AG04450 (cell line): ENCODE data around the gene SYVN1. TPM values are rescaled to one million over a fixed set of nuclear protein-coding genes. Genes with fewer than 3 reads are reported as not detected.

ENCODE experiments used
- CTCF ChIA-PET: fragments of 300-600, 350-600 bp; formaldehyde crosslinking; extraction: SDS; loops from one replicate; lab custom pipeline; 2022; ENCODE audit warnings: antibody characterized with exemption, inconsistent platforms; lab: Charles Lee
- POLR2A ChIA-PET: fragments of 350-600 bp; formaldehyde crosslinking; extraction: SDS; loops from one replicate; lab custom pipeline; 2021; ENCODE audit warnings: antibody characterized with exemption, inconsistent platforms; lab: Yijun Ruan, JAX
- DNase-seq: peaks from one replicate; pipeline ENCODE4 v3.0.0-alpha.2; 2011; ENCODE audit warnings: low read depth, low spot score
- H3K27ac ChIP-seq: one replicate; pipeline ENCODE4 v1.5.1; 2012; ENCODE audit warnings: low read depth, low read length, control low read depth
- H3K27me3 ChIP-seq: one replicate; pipeline ENCODE4 v1.6.0; 2012; ENCODE audit warnings: low read length; ENCODE audit not compliant: control insufficient read depth, insufficient read depth
- H3K4me3 ChIP-seq: 2 replicates; pipeline ENCODE4 v1.5.1; 2011; ENCODE audit warnings: mild to moderate bottlenecking, low read depth, low read length, control low read depth
- H3K9me3 ChIP-seq: 2 replicates; pipeline ENCODE4 v1.5.1; 2012; ENCODE audit warnings: low read length; ENCODE audit not compliant: control insufficient read depth, insufficient read depth
- CTCF ChIP-seq: IDR thresholded peaks from 2 replicates; pipeline ENCODE4 v1.5.1; 2011; ENCODE audit warnings: low read depth, low read length, control low read depth, inconsistent platforms
- polyA plus RNA-seq: library from polyadenylated mRNA; depleted of rRNA; stranded (reverse); fragments of >200 nt; gene quantifications from 2 replicates; pipeline ENCODE4 v1.2.3, GENCODE V29; 2011

SYVN1 gene
- polyA plus RNA-seq, 1 experiment, result 18.7 TPM

GRCh38 chr11:65086809-65087208 is 47.5 kb downstream of the SYVN1 start:
- POLR2A ChIA-PET, result no interaction called here

GRCh38 chr11:65085446-65085845 is 48.9 kb downstream of the SYVN1 start:
- POLR2A ChIA-PET, result no interaction called here
- CTCF ChIA-PET, result interaction anchor here (1.1 kb wide), 1 partner anchor 28 kb away, joined by 5 read pairs; no protein-coding TSS in a partner anchor
- DNase-seq, result no peak
- Histone ChIP-seq H3K27me3 (no peaks in the 10 kb centered on the region), H3K4me3 (no peak overlapping the region; the same call in 1 of the 2 replicates), H3K27ac (no peak overlapping the region), H3K9me3 (no peaks in the 10 kb centered on the region; the same call in 1 of the 2 replicates)
- no peak for TF ChIP-seq CTCF

More at GRCh38 chr11:65086809-65087208, 47.5 kb downstream of the SYVN1 start:
- CTCF ChIA-PET, result no interaction called here
- Histone ChIP-seq H3K4me3 (no peak overlapping the region), H3K9me3 (no peaks in the 10 kb centered on the region; the same call in 1 of the 2 replicates), H3K27me3 (no peaks in the 10 kb centered on the region), H3K27ac (no peak overlapping the region)
- DNase-seq, result no peak
- TF ChIP-seq CTCF, result no peak

- CTCF ChIA-PET, result interaction anchor here (1.1 kb wide), 1 partner anchor 29 kb away, joined by 5 read pairs; no protein-coding TSS in a partner anchor
- no peaks in the 10 kb centered on the region; the same call in 1 of the 2 replicates for H3K9me3 ChIP-seq
- POLR2A ChIA-PET, result no interaction called here
- no peak for TF ChIP-seq CTCF
- peak overlapping the region; percentile 94 for H3K4me3 ChIP-seq
- H3K27me3 ChIP-seq, result no peaks in the 10 kb centered on the region
- H3K27ac ChIP-seq, result peak overlapping the region; percentile 98
- no peak for DNase-seq
Measured at GRCh38 chr11:65084598-65085375, 49.5 kb downstream of the SYVN1 start.

GRCh38 chr11:65083834-65084597 is 50.3 kb downstream of the SYVN1 start, which contains the start of the genes CDCA5 and ZFPL1:
Gene CDCA5 (minus strand): TSS chr11:65084040. CDS start chr11:65083978, 62 bp downstream.
Gene ZFPL1 (plus strand): TSS chr11:65084222. CDS start chr11:65084699, 477 bp downstream.
- CTCF ChIA-PET, result interaction anchor here (1.3 kb wide), 1 partner anchor 70 kb away, joined by 6 read pairs; the partner anchor contains the start of gene ARL2
- H3K27ac ChIP-seq, result peak within 1 kb of the TSS; percentile 98
- no peak for TF ChIP-seq CTCF
- DNase-seq, result peak; percentile 87
- POLR2A ChIA-PET, result no interaction called here
- H3K4me3 ChIP-seq, result peak within 1 kb of the TSS; percentile 94
- no peaks in the 10 kb centered on the region for H3K27me3 ChIP-seq
- no peaks in the 10 kb centered on the region; the same call in 1 of the 2 replicates for H3K9me3 ChIP-seq
